GM18868 (cell line): ENCODE results near the gene CACNA2D2.

Experiments used
- ATAC-seq: cut with Tn5 transposase; IDR thresholded peaks from one replicate; pipeline ENCODE4 v1.9.1; 2021; ENCODE audit warnings: mild to moderate bottlenecking, moderate library complexity; ENCODE audit not compliant: unreplicated experiment

CACNA2D2 gene

DNA sequence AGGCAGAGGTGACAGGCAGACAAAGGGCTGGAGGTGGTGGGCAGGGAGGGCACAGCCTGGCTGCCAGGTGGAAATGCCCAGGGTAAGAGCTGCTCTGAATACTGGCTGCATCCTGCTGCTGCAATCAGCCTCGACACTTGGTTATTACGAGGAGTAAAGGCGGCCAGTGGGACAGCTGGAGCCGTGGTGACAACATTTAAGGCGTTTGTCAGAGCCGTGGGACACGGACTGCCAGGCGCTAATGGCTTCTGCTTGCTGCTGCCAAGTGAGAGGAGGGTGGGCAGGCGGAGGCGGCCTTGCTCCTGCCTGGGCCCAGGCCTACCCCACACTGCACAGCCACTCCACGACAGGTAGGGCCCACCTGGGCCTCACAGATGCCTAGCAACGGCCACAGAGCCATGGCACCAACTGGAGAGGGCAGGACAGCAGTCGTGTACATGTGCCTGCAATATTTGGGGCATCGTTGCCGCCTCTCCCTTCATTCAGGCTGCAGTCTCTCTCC is 94.9 kb downstream of the CACNA2D2 start:
- no peak for ATAC-seq

DNA sequence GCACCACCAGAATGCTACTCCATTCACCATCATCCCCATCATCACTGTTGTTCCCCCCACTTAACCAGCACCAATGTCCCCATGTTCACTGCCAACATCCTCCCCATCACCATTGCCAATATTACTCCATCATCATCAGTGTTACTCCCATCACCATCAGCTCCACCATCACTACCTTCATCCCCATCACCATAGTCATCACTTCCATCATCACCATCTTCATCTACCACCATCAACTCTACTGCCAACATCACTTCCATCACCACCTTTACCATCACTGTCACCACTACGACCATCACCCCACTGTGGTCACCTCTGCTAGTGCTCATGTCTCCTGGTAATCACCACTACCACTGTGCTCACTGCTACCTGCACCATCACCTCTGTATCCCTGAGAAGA is 96.9 kb downstream of the CACNA2D2 start:
- no peak for ATAC-seq

DNA sequence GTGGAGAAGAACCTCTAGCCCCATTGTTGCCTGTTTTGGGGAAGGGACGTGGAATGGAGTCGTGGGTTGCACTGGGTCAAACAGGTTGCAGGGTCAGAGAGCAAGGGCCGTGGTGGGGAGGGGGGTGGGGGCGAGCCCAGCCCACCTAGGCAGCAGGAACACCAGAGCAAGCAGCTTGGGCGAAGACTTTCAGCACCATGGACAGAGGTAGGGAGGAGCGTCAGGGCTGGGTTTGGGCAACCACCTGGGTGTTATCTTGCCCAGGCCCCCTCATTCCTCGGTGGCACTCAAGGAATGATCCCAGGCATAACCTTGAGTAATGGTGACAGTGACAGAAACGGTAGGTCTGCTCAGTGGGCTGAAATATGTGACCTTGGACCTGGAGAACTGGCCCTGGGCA is 98.2 kb downstream of the CACNA2D2 start:
- ATAC-seq = no peak

DNA sequence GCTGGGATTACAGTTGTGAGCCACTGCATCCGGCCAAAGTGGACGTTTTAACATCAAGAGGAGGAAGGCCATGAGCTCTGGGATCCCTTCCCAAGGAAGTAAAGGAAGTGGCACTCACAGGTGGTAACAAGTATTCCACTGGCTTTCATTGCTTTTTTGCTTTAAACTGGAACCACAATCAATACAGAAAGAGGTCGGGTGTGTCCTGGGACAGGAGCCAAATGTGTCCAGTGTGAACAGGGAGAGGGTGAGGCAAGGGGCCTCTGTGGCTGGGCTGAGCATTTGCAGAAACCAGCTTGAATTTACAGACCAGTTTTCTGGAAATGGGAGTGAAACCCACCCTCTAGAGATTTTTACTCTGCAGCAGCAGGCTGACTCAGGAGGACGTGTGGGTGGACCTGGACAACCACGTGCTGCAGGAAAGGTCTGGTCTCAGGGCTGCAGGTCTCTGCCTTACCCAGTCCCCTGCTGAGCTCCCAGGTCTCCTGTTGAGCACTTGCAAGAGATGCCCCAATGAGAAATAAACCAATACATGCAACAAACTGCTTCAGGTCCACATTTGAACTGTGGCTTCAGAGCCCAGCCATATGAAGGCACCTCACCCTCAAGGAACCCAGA is 101.3 kb downstream of the CACNA2D2 start:
- no peak for ATAC-seq

DNA sequence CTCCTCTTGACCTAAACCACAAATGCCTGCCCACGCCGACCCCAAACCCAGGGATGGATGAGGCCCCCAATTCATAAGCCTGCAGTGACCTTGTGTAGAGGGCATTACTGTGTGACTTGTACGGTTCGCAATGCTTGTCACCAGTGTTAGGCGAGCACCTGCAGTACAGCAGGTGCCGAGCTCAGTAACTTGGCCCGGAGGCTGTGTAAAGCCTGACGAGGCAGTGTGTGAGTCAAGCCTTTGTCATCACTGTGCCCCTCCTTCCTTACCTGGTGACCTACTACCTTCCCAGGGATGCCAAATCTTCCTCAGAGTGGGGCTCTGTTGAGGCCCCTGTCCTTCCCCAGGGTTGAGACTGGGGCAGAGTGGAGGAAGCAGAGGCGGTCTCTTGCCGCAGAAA is 106.9 kb downstream of the CACNA2D2 start:
- no peak for ATAC-seq

DNA sequence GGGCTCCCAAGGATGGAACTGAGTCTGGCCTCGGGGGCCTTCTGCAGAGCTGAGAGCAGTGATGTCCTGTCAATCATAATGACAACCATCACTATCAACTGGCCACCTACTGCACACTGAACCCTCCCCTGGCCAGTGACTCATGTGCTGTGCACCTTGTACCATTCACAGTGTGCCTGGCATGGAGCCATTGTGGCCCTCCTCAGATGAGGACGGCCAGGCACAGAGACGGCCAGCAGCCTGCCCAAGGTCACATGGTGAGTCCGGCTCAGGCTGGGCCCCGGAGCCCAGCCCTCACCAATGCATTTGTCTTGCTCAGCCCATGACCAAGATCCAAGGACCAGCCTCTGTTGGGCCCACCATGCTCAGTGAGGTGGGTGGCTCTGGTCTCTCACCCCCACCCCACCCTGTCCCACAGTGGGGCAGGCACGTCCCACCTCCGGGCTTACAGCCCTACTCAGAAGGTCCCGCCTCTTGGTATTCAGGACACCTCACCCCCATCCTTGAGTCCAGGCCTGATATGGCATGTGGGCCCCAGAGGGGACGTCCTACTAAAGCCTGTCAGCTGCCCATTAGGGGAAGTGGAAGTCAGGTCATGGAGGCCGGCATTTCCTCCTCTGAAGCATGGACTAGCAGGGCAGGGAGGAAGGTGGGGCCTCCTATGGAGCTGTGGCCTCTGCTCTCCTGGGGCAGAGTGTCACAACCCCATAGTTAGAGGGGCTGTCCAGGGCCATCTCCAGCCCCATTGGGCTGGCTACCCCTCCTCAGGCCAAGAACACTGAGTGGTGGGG is 108.2 kb downstream of the CACNA2D2 start:
- ATAC-seq = no peak

DNA sequence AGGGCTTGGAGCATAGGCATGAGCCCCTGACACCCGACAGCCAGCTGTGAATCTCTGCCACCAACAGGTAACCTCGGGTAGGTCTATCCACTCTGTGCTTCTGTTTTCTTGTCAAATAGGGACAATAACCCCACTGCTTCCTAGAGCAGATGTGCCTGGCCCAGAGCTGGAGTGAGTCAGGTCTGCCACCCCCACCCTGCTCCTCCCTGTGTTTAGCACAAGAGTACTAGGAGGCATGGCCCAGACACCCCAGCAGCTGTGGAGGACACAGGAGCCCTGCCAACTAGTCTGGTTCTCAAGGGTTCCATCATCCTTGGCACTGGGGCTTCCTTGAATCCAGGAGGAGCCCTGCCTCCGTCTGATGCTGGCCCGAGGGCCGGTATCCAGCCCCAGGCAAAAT is 110.4 kb downstream of the CACNA2D2 start:
- ATAC-seq = no peak

DNA sequence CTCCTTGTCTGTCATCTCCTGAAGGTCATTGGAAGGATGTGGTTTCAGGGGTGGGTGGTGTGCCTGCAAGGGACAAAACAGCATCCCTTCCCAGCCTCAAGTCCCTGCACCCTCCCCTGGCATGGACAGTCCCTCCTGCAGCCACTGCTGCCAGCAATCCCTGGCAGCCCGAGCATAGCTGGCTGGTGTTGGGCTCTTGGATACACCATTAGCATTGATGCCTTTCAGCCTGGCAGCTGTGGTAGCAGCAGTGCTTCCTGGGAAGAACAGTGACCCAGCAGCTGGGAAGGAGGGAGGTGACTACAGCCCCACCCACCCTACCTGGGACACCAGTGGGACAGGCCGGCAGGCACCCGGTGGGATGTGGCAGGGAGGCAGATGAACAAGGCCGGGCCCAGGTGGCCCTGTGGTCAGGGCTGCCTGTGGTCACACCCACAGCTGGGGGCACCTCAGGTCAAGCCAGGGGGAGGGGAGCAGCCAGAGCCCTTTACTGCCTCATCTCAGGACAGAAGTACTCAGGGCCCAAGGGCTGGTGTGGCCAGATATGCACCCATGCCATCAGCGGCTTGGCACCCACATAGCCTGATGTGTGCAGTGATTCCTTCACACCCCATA is 111.2 kb downstream of the CACNA2D2 start:
- no peak for ATAC-seq

DNA sequence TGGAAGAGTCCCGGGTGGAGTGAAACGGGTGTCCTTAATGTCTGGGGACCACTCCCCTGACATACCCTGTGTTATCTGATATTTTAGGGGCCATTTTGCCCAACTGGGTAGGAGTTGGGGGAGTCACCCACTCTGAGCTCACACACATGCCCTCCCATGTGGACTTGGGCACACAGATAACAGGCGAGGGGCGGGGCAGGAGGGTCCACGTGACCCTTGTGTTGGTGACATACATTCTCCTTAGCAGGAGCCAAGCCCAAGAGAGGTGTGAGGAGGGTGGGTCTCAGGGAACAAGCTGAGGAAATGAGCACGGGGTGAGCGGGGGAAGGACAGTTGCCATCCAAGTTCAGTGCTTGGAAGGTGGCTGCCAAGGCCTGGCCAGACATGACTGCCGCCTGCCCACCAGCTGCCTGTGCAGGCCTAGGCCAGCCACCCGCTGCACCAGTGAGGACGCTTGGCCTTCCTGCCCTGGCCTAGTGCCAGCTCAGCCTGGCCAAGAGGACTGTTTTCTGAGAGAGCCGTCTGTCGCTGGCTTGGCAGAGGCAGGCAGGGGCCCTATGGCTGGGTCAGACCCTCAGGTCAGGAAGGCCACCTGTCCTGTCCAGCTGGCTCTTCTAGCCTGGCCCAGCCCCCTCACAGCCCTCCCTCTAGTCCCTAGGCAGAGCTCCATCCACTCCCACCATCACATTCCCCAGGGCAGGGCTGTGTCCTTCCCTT is 112.8 kb downstream of the CACNA2D2 start:
- no peak for ATAC-seq

DNA sequence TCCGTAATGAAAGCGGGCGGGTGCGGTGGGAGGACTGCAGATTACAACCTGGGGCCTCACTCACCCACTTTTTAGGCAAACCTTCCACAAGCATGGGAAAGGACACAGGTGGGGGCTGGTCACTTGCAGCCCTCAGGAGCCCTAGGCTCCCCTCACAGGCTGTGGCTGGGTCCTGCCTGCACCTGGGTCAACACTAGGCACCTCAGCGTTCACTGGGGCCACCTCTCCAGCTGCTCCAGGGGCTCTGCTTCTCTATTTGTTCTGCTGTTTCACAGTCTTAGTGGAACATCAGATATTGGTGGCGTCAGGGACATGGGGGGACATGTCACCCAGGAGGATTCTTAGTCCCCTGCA is 114.0 kb downstream of the CACNA2D2 start:
- ATAC-seq = no peak

DNA sequence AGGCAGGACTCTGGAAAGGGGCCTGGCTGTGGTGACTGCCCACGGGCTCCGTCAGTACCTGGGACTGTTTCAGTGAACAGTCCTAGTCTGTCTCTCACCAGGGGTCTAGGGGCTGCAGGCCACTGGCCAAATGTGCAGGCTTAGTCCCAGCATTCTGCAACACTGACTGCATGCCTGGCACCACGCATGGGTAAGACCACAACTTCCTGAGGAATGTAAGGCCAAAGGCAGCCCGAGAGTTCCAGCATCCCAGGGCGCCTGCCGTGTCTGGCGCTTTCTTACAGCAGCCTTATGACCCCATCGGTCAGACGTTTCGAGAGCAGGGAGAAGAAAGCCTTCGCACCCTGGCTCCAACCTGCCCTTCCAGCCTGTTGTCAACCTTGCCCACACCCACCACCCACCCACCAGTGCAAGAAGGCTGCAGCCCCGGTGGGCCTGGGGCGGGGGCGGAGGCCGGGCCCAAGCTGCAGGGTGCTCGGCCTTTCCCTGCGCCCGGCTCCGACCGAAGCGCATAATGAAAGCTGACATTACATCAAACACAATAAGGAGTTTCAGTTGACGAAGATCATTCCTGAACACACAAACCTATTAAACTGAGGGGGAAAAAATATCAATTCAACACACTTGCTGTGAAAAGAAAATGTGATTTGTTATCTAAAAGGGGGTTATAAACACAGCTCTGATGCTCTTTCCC is 114.6 kb downstream of the CACNA2D2 start:
- ATAC-seq = no peak

DNA sequence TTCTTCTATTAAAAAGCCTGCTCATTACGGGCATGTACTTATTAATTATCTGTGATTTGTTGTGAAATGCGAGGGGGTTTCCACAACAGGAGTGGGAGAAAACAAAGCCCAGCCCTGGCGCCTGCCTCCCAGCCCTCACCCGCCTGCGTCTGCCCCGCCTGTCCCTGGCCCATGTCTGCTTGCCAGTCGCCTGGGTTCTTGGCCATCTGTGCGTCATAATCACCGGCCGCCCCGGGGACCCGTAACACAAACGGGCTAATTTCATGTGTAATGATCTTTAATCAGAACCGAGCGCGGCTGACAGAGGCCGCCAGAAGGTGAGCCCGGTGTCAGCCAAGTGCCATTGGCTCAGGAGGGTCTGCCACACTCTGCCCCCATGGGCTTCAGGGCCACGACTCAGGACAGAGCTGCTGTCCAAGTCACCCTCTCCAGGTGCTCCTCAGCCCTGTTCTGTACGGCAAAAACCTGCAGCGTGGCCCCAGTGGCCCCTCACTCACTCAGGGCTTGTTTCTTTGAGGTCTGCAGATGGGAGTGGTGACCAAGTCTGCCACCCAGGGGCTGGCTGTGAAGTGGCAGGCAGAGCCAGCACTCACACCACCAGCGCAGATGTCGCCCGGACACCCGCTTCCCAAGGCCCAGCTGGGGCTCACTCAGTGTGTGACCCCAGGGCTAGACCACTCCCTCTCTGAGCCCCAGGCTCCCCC is 115.3 kb downstream of the CACNA2D2 start:
- no peak for ATAC-seq

DNA sequence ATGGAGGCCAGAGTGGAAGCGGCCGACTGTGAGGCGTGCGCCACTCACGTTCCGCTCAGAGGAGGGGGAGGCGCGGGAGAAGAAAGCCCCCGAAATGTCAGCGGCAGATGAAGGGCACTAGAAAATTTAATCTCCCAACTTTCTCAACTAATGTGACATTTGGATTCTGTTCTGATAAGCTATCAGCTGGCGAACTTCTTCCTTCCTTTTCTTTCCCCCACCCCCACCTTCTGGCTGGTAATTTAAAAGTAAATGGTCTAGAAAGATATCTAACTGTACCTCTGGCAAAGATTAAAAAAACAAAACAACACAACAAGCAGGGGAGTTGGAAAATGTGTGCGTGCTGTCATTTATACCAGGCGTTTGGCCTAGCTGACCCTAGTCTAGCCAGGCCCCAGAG is 117.7 kb downstream of the CACNA2D2 start:
- no peak for ATAC-seq

DNA sequence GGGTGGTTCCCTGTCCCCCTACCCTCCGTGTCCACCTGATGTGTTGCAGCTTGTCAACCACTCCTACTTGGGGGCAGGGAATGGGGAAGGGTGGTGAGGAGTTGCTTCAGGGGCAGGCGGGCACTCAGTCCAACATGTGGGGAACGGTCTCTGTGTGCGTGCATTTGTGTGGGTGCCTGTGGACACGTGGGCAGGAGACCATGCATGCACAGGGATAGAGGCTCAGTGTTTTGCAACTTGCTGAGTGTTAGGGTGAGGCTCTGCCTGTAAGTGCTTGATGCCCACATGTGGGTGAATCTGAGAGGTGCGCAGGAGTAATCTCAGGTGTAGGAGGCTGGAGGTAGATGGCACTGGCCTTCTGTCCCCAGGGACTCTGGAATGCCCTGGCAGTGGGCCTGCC is 119.7 kb downstream of the CACNA2D2 start:
- no peak for ATAC-seq

DNA sequence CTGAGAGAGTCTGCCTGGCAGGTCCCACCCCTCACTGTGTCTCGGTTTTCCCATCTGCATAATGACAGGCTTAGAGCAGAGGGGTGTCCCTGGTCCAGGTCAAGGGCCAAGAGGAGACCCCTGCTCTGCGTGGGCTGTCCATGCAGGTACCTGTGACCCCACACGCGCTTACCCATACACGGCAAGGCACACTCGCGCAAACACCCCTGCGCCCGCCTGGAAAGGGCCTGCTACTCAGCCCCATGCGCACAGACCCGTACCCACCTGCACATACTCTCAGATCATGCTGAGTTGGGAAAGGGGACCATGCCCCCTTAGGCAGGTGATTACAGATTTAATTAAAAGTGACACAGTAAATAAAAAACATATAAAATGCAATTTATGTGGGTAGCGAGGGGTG is 120.7 kb downstream of the CACNA2D2 start:
- ATAC-seq = no peak

DNA sequence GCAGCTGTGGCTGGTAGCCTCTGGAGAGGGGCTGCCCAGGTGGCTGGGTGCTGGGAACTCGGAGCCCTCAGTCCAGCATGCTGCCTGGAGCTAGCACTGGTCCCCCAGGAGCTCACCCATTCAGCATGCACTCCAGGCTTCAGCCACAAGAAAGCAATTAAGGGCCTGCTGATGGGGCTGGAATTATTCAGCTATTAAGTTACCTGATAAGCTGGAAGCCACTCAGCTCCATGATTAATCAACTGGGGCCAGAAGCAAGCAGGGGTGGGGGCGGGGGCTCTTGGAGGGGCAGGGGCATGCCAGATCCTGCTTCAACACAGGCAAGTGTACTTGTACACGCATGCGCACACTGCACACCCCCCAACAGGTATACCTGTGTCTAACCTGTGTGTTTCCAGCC is 122.1 kb downstream of the CACNA2D2 start:
- ATAC-seq = no peak

DNA sequence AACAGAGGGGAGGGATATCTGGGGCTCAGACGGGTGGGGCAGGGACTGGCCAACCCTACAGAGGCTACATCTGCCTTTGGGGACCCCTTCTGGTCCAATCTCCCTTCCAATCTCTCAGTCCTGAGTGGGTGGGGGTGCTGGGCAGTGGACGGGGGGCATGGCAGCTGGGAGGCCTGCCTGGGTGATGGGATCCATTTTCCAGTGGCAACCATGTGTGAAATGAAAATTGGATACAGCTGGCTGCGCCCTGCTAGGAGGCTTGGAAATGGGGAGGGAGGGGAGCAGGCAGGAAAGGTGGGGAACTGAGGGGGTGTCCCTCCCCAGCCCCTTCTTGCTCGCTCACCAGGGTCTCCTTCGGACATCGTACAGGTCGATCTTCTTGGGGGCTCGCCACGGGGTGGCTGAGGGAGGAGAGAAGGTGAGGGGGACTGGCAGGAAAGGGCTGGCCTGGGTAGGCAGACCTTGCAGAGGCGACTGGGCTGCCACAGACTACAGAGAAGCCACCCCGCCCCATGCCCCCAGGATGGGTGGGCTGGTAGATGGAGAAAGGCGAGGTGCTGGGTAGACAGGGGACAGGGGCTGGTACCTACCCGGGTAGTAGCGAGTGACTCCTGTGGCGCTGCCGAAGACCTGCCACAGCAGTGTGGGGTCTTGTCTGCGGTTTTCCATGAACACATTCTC is 122.9 kb downstream of the CACNA2D2 start:
- ATAC-seq = no peak

DNA sequence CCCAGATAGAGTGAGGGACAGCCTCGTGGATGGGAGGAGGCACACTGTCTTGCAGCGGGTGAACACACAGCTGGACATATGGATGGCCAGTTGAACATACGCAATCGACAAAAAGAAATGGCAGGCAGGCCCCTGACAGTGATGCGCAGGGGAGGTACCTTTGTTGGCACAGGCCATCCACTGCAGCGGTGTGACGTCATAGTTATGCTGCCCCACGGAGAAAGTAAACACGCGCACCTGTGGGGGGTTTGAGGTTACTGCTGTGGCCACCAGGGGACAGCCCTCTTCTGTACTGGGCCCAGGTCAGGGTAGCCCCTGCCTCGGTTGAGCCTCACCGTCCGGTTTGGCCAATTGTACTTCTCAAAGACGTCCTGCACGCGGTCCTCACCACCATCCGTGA is 124.7 kb downstream of the CACNA2D2 start:
- ATAC-seq = no peak

DNA sequence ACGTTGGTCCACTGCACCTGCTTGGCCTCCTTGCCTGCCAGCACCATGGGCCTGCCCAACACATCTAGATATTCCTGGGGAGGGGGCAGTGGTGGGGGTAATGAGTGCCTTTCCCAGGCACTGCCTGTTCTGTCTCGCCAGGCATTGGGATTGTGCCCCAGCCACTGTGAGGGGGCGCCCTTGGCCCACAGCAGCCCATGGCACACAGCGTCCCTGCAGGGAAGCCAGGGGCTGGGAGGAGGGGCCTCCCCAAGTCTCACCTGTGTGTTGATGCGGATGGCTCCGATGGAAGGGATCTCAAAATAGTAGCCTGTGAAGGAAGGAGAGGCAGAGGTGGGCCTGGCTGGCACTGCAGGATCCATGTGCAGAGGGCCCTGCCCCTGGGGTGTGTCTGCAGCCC is 125.4 kb downstream of the CACNA2D2 start:
- ATAC-seq = no peak
